DND-41 (cell line): ENCODE data around the gene PPP3CA.

Experiments used
- ATAC-seq: fragments of 200-7000 bp; cut with Tn5 transposase; 3 replicates; pipeline ENCODE4 v1.9.1; 2021; ENCODE audit warnings: low read depth; ENCODE audit not compliant: insufficient read depth
- DNase-seq: peaks from one replicate; pipeline ENCODE4 v3.0.0-alpha.2; 2020
- H2AFZ ChIP-seq: 2 replicates; pipeline ENCODE4 v1.6.0; 2012; ENCODE audit warnings: low read depth, low read length
- H3K27ac ChIP-seq: 2 replicates; pipeline ENCODE4 v1.5.1; 2012; ENCODE audit warnings: low read length, inconsistent platforms
- H3K27me3 ChIP-seq: fragments of 200-600 bp; sonication (generic); 2 replicates; pipeline ENCODE4 v1.6.0; 2012; ENCODE audit warnings: low read length, mild to moderate bottlenecking, inconsistent platforms; ENCODE audit not compliant: insufficient read depth, poor library complexity
- H3K36me3 ChIP-seq: 2 replicates; pipeline ENCODE4 v1.5.1; 2012; ENCODE audit warnings: low read length, inconsistent platforms; ENCODE audit not compliant: insufficient read depth
- H3K4me1 ChIP-seq: 2 replicates; pipeline ENCODE4 v1.5.1; 2012; ENCODE audit warnings: mild to moderate bottlenecking, low read length; ENCODE audit not compliant: insufficient read depth
- H3K4me2 ChIP-seq: 2 replicates; pipeline ENCODE4 v1.6.0; 2012; ENCODE audit warnings: mild to moderate bottlenecking, moderate library complexity, low read length, inconsistent platforms; ENCODE audit not compliant: insufficient read depth
- H3K4me3 ChIP-seq, 2 experiments: fragments of 200-600 bp in 1 of 2; shearing (Covaris generic) in 1 of 2; 2 replicates each; pipeline ENCODE4 v1.5.1; 2012 to 2016; ENCODE audit warnings: inconsistent platforms in 2 of 2, low read length in 2 of 2, mild to moderate bottlenecking in 2 of 2, low read depth in 1 of 2, moderate library complexity in 1 of 2
- H3K79me2 ChIP-seq: 2 replicates; pipeline ENCODE4 v1.6.0; 2012; ENCODE audit warnings: low read length, inconsistent platforms; ENCODE audit not compliant: insufficient read depth
- H3K9ac ChIP-seq: 2 replicates; pipeline ENCODE4 v1.6.0; 2012; ENCODE audit warnings: low read depth, mild to moderate bottlenecking, inconsistent platforms, low read length, moderate library complexity
- H3K9me3 ChIP-seq: 2 replicates; pipeline ENCODE4 v1.5.1; 2012; ENCODE audit warnings: low read length, moderate library complexity, mild to moderate bottlenecking, inconsistent platforms; ENCODE audit not compliant: insufficient read depth, severe bottlenecking
- H4K20me1 ChIP-seq: 2 replicates; pipeline ENCODE4 v1.6.0; 2012; ENCODE audit warnings: low read length; ENCODE audit not compliant: insufficient read depth
- EZH2 ChIP-seq: IDR thresholded peaks from 3 replicates; pipeline ENCODE4 v1.6.1; 2012; ENCODE audit warnings: borderline replicate concordance, low read depth, mild to moderate bottlenecking, moderate library complexity, low read length, inconsistent platforms; ENCODE audit not compliant: severe bottlenecking
- TF ChIP-seq, protein P1 (sequence below): IDR thresholded peaks from 2 replicates; pipeline ENCODE4 v1.5.1; 2012; ENCODE audit warnings: borderline replicate concordance, low read length, moderate library complexity, mild to moderate bottlenecking; ENCODE audit not compliant: poor library complexity, severe bottlenecking; ENCODE audit errors: extremely low read depth

PPP3CA gene

DNA sequence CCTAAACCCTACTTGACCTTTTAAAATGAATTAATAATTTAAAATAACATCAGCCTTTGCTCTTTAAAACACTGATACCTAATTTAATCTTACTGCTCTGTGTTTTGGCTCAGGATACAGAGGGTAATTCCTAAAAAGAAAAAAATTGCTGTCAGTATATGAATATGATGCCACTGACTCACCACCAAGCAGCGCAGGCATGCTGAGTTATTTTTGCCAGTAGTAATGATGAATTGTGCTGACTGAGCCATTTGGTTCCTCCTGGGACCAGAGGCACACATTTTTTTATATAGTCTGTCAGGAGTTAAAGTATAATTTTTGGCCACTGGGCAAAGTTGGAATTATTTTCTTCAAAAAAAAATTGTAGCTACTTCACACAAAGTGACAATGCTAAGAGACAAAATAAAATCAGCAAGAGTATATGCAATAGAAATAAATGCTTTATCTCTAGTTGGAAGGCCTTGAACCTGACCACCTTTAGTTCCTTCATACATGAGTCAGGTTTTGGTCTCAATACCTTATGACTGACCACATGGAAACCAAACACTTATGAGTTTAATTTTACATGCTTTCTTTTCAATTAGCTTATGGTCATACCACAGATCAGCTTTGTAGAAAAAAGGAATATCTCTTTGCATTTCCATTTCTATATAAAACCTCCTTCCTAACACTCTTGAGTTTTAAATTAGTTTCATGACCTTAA lies 115.1 kb downstream of the PPP3CA start:
- no peak overlapping the region for H3K4me3 ChIP-seq
- no peak overlapping the region for H2AFZ ChIP-seq
- DNase-seq = no peak
- no peak overlapping the region for H3K9ac ChIP-seq
- no peak overlapping the region for H3K4me2 ChIP-seq
- H3K79me2 ChIP-seq = peaks cover 9% of the 10 kb centered on the region; the same call in 1 of the 2 replicates
- H4K20me1 ChIP-seq = no peaks in the 10 kb centered on the region; the same call in 1 of the 2 replicates
- H3K36me3 ChIP-seq = no peaks in the 10 kb centered on the region
- H3K27ac ChIP-seq = no peak overlapping the region
- TF ChIP-seq, protein P1, sequence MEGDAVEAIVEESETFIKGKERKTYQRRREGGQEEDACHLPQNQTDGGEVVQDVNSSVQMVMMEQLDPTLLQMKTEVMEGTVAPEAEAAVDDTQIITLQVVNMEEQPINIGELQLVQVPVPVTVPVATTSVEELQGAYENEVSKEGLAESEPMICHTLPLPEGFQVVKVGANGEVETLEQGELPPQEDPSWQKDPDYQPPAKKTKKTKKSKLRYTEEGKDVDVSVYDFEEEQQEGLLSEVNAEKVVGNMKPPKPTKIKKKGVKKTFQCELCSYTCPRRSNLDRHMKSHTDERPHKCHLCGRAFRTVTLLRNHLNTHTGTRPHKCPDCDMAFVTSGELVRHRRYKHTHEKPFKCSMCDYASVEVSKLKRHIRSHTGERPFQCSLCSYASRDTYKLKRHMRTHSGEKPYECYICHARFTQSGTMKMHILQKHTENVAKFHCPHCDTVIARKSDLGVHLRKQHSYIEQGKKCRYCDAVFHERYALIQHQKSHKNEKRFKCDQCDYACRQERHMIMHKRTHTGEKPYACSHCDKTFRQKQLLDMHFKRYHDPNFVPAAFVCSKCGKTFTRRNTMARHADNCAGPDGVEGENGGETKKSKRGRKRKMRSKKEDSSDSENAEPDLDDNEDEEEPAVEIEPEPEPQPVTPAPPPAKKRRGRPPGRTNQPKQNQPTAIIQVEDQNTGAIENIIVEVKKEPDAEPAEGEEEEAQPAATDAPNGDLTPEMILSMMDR = no peak
- no peak for TF ChIP-seq EZH2
- H3K4me1 ChIP-seq = no peaks in the 10 kb centered on the region
- no peaks in the 10 kb centered on the region for H3K9me3 ChIP-seq
- no peaks in the 10 kb centered on the region for H3K27me3 ChIP-seq
- ATAC-seq = no peak

DNA sequence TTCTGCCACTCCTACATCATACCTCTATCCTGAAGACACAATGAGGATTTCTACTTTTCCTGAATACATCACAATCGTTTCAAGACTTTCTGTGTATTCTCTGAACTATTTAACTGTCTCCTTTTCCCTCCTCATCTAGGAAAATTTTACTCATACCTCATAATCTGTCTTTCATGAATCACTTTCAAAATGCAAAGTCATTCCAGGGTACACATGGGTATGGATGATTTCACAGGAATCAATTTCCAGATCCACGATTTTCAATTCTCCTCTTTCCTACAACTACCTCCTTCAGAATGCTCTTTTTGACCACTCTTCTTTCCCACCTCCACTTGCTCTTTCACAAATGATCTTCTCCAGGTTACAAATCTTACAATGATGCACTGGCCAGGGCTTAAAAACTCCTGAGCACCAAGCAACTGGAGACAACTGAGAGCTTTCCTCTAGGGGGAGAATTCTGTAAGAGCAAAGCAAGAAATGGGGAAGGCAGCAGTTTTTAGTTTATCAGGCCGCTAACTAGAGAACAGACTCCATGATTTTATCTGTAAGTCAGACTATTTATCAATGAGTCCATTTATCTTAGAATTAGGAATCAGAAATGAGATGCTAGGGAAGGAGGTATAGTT lies 116.4 kb downstream of the PPP3CA start:
- H3K27me3 ChIP-seq = no peaks in the 10 kb centered on the region
- ATAC-seq (no peak), DNase-seq (no peak)
- H4K20me1 ChIP-seq = no peaks in the 10 kb centered on the region; the same call in 1 of the 2 replicates
- H3K4me2 ChIP-seq = no peak overlapping the region
- H3K9me3 ChIP-seq = no peaks in the 10 kb centered on the region
- no peak overlapping the region for H3K9ac ChIP-seq
- no peak overlapping the region for H2AFZ ChIP-seq
- H3K79me2 ChIP-seq = peaks cover 5% of the 10 kb centered on the region; the same call in 1 of the 2 replicates
- no peaks in the 10 kb centered on the region for H3K4me1 ChIP-seq
- no peaks in the 10 kb centered on the region for H3K36me3 ChIP-seq
- H3K27ac ChIP-seq = no peak overlapping the region
- no peak overlapping the region for H3K4me3 ChIP-seq
- no peak for TF ChIP-seq EZH2
- TF ChIP-seq, protein P1 = no peak

DNA sequence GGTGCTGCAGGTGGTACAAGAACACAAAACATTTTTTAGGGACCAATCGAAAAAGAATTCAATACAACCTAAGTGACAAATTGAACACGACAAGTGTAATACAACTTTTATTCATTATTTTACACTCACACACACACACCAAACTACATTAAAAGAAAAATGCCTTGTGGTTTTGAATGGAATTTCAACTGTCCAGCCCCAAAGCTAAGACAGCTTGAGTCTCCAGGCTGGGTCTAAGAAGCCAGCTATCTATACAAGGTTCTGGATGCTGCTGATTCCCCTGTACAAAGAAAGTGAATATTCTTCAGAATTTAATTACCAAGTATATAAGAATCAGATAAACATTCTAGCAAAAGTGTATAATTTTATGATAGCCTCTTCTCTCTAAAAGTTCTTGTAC lies 118.2 kb downstream of the PPP3CA start:
- ATAC-seq (no peak), DNase-seq (no peak)
- Histone ChIP-seq H3K79me2 (peaks cover 5% of the 10 kb centered on the region; the same call in 1 of the 2 replicates), H3K4me1 (no peaks in the 10 kb centered on the region), H3K36me3 (no peaks in the 10 kb centered on the region), H3K4me3 (no peak overlapping the region), H2AFZ (no peak overlapping the region), H3K4me2 (no peak overlapping the region), H3K27ac (no peak overlapping the region), H3K9ac (no peak overlapping the region), H3K9me3 (no peaks in the 10 kb centered on the region), H3K27me3 (no peaks in the 10 kb centered on the region), H4K20me1 (no peaks in the 10 kb centered on the region; the same call in 1 of the 2 replicates)
- TF ChIP-seq, protein P1 = no peak
- no peak for TF ChIP-seq EZH2
